ENCODE measurements around the gene CYP1B1.

The CYP1B1 gene

DNA sequence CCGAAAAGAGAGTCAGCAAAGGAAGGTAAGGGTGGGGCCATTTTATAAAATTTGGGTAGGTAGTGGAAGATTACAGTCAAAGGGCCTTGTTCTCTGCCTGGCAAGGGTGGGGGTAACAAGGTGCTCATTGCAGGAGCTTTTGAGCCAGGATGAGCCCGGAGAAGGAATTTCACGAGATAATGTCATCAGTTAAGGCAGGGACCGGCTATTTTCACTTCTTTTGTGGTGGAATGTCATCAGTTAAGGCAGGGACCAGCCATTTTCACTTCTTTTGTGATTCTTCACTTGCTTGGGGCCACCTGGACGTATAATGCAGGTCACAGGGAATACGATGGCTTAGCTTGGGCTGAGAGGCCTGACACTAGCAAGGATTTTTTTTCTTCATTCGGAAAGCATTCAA is 58.1 kb downstream of the CYP1B1 start:
- H3K36me3 ChIP-seq: no peaks in the 10 kb centered on the region
- no peaks in the 10 kb centered on the region for H3K27me3 ChIP-seq
- no peak for TF ChIP-seq CTCF (IDR thresholded peaks at IDR 0.05; ENCODE audit: low read depth, low read length)
- no peaks in the 10 kb centered on the region for H3K9me3 ChIP-seq
- no peak for DNase-seq
- no peaks in the 10 kb centered on the region for H3K4me1 ChIP-seq
- no peak overlapping the region for H3K4me3 ChIP-seq (ENCODE audit: low read depth, low read length)

Measured in BE2C (cell line).